Activated naive CD4-positive, alpha-beta T cell treated with anti-CD3 and anti-CD28 coated beads, Interleukin-2, amount 50 U/mL, for 72 hours (primary cell): ENCODE results near the gene CABP4. TPM values are rescaled to one million over a fixed set of nuclear protein-coding genes. Genes with fewer than 3 reads are reported as not detected.
A peak's percentile ranks its signal among the peaks of the same experiment; 100 is the strongest.

Experiments used
- ATAC-seq, 2 donors: fragments of 150-1000 bp; cut with Tn5 transposase; 2 replicates each; pipeline ENCODE4 v1.10.0; 2021; ENCODE audit warnings: mild to moderate bottlenecking in 2 of 2, moderate library complexity in 2 of 2
- DNase-seq, 2 donors: peaks; one replicate each; pipeline ENCODE4 v3.0.0; 2021 to 2022; ENCODE audit warnings: low spot score in 2 of 2
- H3K27ac Mint-ChIP-seq, 2 donors: one replicate each; pipeline ENCODE4 v1.8.0; 2022; ENCODE audit warnings: mild to moderate bottlenecking in 2 of 2, mixed read lengths in 2 of 2
- H3K36me3 Mint-ChIP-seq, 2 donors: one replicate each; pipeline ENCODE4 v1.8.0; 2022; ENCODE audit warnings: mixed read lengths in 2 of 2
- H3K9me3 Mint-ChIP-seq, 2 donors: one replicate each; pipeline ENCODE4 v1.8.0; 2022; ENCODE audit warnings: mixed read lengths in 2 of 2
- total RNA-seq, 2 donors: library from RNA; stranded (reverse); gene quantifications; one replicate each; pipeline ENCODE4 v1.2.3, GENCODE V29; 2022

CABP4 gene
- total RNA-seq, 2 donors from 2014 or later: 1.7 to 2.8 TPM

- peak overlapping the region in 1 of 2 donors; percentile 75 for H3K27ac Mint-ChIP-seq
- DNase-seq (no peak), ATAC-seq (peak; percentile 14 to 15)
- no peaks in the 10 kb centered on the region for H3K9me3 Mint-ChIP-seq
- H3K36me3 Mint-ChIP-seq: peaks cover 5 to 12% of the 10 kb centered on the region in 2 donors
Measured at GRCh38 chr11:67492801-67493547, 37.8 kb downstream of the CABP4 start.

GRCh38 chr11:67493548-67494370, 38.6 kb downstream of the CABP4 start:
- no peaks in the 10 kb centered on the region for H3K9me3 Mint-ChIP-seq
- ATAC-seq: no peak
- DNase-seq: no peak
- H3K36me3 Mint-ChIP-seq: peaks cover 5 to 7% of the 10 kb centered on the region in 2 donors
- no peak overlapping the region for H3K27ac Mint-ChIP-seq

DNA sequence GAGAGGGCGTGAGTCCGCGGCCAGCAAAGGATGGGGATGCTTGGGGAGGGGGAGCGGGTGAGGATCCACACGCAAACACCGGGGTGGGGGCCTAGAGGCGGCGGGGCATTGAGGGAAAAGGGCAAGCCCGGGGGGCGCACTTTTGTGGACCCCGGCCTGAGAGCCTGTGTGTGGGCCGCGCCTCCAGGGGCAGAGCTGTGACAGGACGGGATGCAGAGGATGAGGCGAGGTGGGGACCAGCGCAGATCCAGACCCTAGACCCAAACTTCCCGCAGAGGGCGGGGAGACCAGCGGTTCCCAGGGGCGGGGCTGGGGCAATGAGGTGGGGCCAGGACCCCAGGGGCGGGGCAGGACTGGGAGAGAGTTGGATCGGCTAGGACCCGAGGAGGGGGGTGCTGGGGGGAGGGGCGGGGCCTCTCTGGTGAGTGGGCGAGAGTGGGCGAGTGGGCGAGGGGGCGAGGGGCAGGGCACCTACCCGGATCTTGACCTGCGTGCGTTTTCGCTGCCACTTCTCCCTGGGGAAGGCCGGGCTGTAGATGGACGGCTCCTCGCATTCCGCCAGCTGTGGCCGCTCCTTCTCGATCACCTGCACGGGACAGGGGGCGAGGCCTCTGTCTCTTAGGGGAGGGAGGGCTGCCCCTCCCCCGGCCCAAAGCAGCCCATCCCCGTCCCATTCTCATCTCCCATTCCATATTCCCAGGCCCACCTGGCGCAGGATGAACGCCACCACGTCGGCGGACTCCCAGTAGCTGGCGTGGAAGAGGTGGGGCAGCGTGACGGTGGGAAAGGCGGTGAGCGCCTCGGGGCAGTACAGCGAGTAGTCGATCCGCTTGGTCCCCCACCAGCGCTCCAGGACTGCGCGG, 39.4 kb downstream of the CABP4 start:
- no peak for DNase-seq
- no peak overlapping the region for H3K27ac Mint-ChIP-seq
- ATAC-seq: no peak
- H3K36me3 Mint-ChIP-seq: peaks cover 3 to 4% of the 10 kb centered on the region in 2 donors
- H3K9me3 Mint-ChIP-seq: no peaks in the 10 kb centered on the region

- Mint-ChIP-seq H3K27ac (peak overlapping the region; percentile 55 to 68), H3K9me3 (no peaks in the 10 kb centered on the region), H3K36me3 (peaks cover under 1 to 3% of the 10 kb centered on the region in 2 donors)
- ATAC-seq (no peak), DNase-seq (no peak)
Measured at GRCh38 chr11:67495234-67496005, 40.3 kb downstream of the CABP4 start.

- Mint-ChIP-seq H3K9me3 (no peaks in the 10 kb centered on the region), H3K36me3 (peaks cover 7 to 10% of the 10 kb centered on the region in 2 donors), H3K27ac (peak overlapping the region; percentile 41 to 68)
- ATAC-seq: no peak
- no peak for DNase-seq
Measured at GRCh38 chr11:67496113-67496512, 41.0 kb downstream of the CABP4 start.

GRCh38 chr11:67497656-67498291, 42.6 kb downstream of the CABP4 start:
- peaks cover 10 to 13% of the 10 kb centered on the region in 2 donors for H3K36me3 Mint-ChIP-seq
- H3K27ac Mint-ChIP-seq: peak overlapping the region in 1 of 2 donors; percentile 9
- no peaks in the 10 kb centered on the region for H3K9me3 Mint-ChIP-seq
- DNase-seq: no peak
- no peak for ATAC-seq

DNA sequence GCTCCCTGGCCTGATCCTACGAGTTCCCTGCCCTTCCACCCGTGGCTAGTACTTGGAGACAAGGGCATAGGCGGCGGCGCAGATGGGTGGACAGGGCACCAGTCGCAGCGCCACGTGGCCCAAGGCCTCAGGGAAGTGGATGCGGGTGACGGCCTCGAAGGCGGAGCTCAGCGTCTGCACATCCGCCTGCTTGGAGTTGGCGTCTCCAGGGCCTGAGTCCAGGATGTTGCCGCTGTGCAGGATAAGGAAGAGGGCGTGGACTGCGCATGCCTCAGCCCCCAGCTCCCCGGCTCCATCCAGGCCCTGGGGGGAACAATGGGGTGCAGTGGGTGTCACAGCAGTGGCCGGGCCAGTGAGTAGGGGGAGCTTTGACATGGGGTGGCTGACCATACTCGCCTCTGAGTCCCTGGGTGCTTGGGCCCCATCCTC, 43.4 kb downstream of the CABP4 start:
- DNase-seq (no peak), ATAC-seq (no peak)
- H3K36me3 Mint-ChIP-seq: peaks cover 13 to 14% of the 10 kb centered on the region in 2 donors
- no peaks in the 10 kb centered on the region for H3K9me3 Mint-ChIP-seq
- no peak overlapping the region for H3K27ac Mint-ChIP-seq

- peaks cover 13 to 14% of the 10 kb centered on the region in 2 donors for H3K36me3 Mint-ChIP-seq
- ATAC-seq: no peak
- H3K9me3 Mint-ChIP-seq: no peaks in the 10 kb centered on the region
- H3K27ac Mint-ChIP-seq: peak overlapping the region in 1 of 2 donors; percentile 76
- no peak for DNase-seq
Measured at GRCh38 chr11:67499808-67500483, 44.8 kb downstream of the CABP4 start.

DNA sequence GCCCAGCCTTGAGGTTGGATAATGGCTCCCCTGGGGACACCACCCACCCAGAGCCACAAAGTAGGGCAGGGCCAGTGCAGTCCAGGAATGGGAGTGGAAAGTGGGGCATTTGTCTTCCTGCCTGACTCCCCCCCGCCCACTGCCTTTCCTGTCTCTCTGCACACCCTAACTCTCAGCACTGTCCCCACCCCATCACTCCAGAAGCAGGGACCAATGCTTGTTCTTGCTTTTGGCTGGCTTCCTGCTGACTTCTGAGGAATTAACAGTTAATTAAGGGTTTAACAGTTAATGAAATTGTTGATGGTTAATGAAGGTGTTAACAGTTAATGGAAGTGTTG, 45.3 kb downstream of the CABP4 start:
- Mint-ChIP-seq H3K36me3 (peaks cover 13 to 14% of the 10 kb centered on the region in 2 donors), H3K9me3 (no peaks in the 10 kb centered on the region), H3K27ac (no peak overlapping the region)
- ATAC-seq (no peak), DNase-seq (no peak)

- DNase-seq (no peak), ATAC-seq (no peak)
- H3K9me3 Mint-ChIP-seq: no peaks in the 10 kb centered on the region
- H3K27ac Mint-ChIP-seq: peak overlapping the region in 1 of 2 donors; percentile 33
- H3K36me3 Mint-ChIP-seq: peaks cover 13 to 15% of the 10 kb centered on the region in 2 donors
Measured at GRCh38 chr11:67500831-67501715, 45.9 kb downstream of the CABP4 start.

GRCh38 chr11:67501854-67502253, 46.7 kb downstream of the CABP4 start:
- H3K27ac Mint-ChIP-seq: no peak overlapping the region
- ATAC-seq (no peak), DNase-seq (peak in 1 of 2 donors; percentile 56)
- peaks cover 15 to 18% of the 10 kb centered on the region in 2 donors for H3K36me3 Mint-ChIP-seq
- H3K9me3 Mint-ChIP-seq: no peaks in the 10 kb centered on the region

GRCh38 chr11:67502328-67502979, 47.3 kb downstream of the CABP4 start:
- Mint-ChIP-seq H3K36me3 (peaks cover 21 to 22% of the 10 kb centered on the region in 2 donors), H3K9me3 (no peaks in the 10 kb centered on the region), H3K27ac (peak overlapping the region; percentile 7 to 71)
- no peak for ATAC-seq
- no peak for DNase-seq

GRCh38 chr11:67503119-67504004, 48.2 kb downstream of the CABP4 start:
- H3K36me3 Mint-ChIP-seq: peaks cover 21 to 24% of the 10 kb centered on the region in 2 donors
- H3K9me3 Mint-ChIP-seq: no peaks in the 10 kb centered on the region
- no peak for ATAC-seq
- peak in 1 of 2 donors; percentile 56 for DNase-seq
- peak overlapping the region; percentile 71 to 74 for H3K27ac Mint-ChIP-seq
